Muscle of leg (tissue), 11 donors: ENCODE measurements around the gene TRPC4AP. TPM values are rescaled to one million over a fixed set of nuclear protein-coding genes. Genes with fewer than 3 reads are reported as not detected.

Experiments
- DNase-seq: peaks from one replicate; pipeline ENCODE4 v3.0.0; 2013
- H3K27ac ChIP-seq: one replicate; pipeline ENCODE4 v1.5.1; 2013; ENCODE audit warnings: mild to moderate bottlenecking, low read length, control low read depth
- H3K27me3 ChIP-seq: one replicate; pipeline ENCODE4 v1.6.1; 2013; ENCODE audit warnings: low read length; ENCODE audit not compliant: control insufficient read depth, insufficient read depth
- H3K36me3 ChIP-seq: one replicate; pipeline ENCODE4 v1.6.1; 2013; ENCODE audit warnings: low read length; ENCODE audit not compliant: control insufficient read depth, insufficient read depth
- H3K4me1 ChIP-seq: one replicate; pipeline ENCODE4 v1.6.1; 2013; ENCODE audit warnings: low read length; ENCODE audit not compliant: control insufficient read depth, insufficient read depth
- H3K4me3 ChIP-seq: one replicate; pipeline ENCODE4 v1.5.1; 2013; ENCODE audit warnings: low read length, control low read depth
- H3K9me3 ChIP-seq: replicated peaks from 2 replicates; pipeline ENCODE4 v1.6.1; 2013; ENCODE audit warnings: low read depth, low read length; ENCODE audit not compliant: control insufficient read depth
- WGBS: methylation state at CpG from one replicate; pipeline ENCODE4 v1.1.5; 2013; ENCODE audit warnings: missing lambda C conversion rate; ENCODE audit not compliant: insufficient coverage; 5-methylcytosine and 5-hydroxymethylcytosine counted together
- polyA plus RNA-seq, 8 donors: library from polyadenylated mRNA; unstranded; fragments of 120-200 nt; gene quantifications; one replicate each; pipeline versions ENCODE4 v1.2.1 to v1.2.3, GENCODE V29; 2013; ENCODE audit warnings: inconsistent platforms in 1 of 8, low replicate concordance in 1 of 8; ENCODE audit not compliant: insufficient read length in 8 of 8, insufficient read depth in 1 of 8
- total RNA-seq: library from RNA; stranded (reverse); fragments of 120-200 nt; gene quantifications from one replicate; pipeline ENCODE4 v1.2.4, GENCODE V29; 2013

Gene TRPC4AP
- total and polyA plus RNA-seq, 9 donors: 28.6 to 61.0 (median 56.5) TPM

GRCh38 chr20:35004051-35004725 is 88.4 kb downstream of the TRPC4AP start:
- no peak for DNase-seq
- WGBS: 85% methylated on average over 16 of the region's 18 CpGs
- Histone ChIP-seq H3K27ac (no peak overlapping the region), H3K36me3 (peaks cover 97% of the 10 kb centered on the region), H3K9me3 (no peaks in the 10 kb centered on the region), H3K4me3 (no peak overlapping the region), H3K4me1 (no peaks in the 10 kb centered on the region), H3K27me3 (no peaks in the 10 kb centered on the region)

- H3K36me3 ChIP-seq: peaks cover 97% of the 10 kb centered on the region
- no peaks in the 10 kb centered on the region for H3K4me1 ChIP-seq
- no peaks in the 10 kb centered on the region for H3K9me3 ChIP-seq
- no peaks in the 10 kb centered on the region for H3K27me3 ChIP-seq
- no peak overlapping the region for H3K27ac ChIP-seq
- WGBS: 90% methylated on average over 12 of the region's 25 CpGs
- DNase-seq: no peak
- H3K4me3 ChIP-seq: no peak overlapping the region
Observed at GRCh38 chr20:35003211-35004031, 89.2 kb downstream of the TRPC4AP start.

- DNase-seq: no peak
Observed at GRCh38 chr20:35002426-35003210, 90.0 kb downstream of the TRPC4AP start.

GRCh38 chr20:35001596-35002362 is 90.8 kb downstream of the TRPC4AP start:
- Histone ChIP-seq H3K4me1 (peaks cover 8% of the 10 kb centered on the region), H3K4me3 (no peak overlapping the region), H3K36me3 (peaks cover 93% of the 10 kb centered on the region), H3K27me3 (no peaks in the 10 kb centered on the region), H3K27ac (no peak overlapping the region), H3K9me3 (no peaks in the 10 kb centered on the region)
- no peak for DNase-seq
- WGBS: 95% methylated on average over 12 of the region's 15 CpGs

More at GRCh38 chr20:35002426-35003210, 90.0 kb downstream of the TRPC4AP start:
- Histone ChIP-seq H3K27me3 (no peaks in the 10 kb centered on the region), H3K27ac (no peak overlapping the region), H3K9me3 (no peaks in the 10 kb centered on the region), H3K4me1 (peaks cover 4% of the 10 kb centered on the region), H3K4me3 (no peak overlapping the region), H3K36me3 (peaks cover 97% of the 10 kb centered on the region)
- WGBS: 89% methylated on average over 9 of the region's 10 CpGs

- Histone ChIP-seq H3K4me1 (peaks cover 8% of the 10 kb centered on the region), H3K4me3 (no peak overlapping the region), H3K27ac (no peak overlapping the region), H3K27me3 (no peaks in the 10 kb centered on the region), H3K9me3 (no peaks in the 10 kb centered on the region), H3K36me3 (peaks cover 92% of the 10 kb centered on the region)
- no peak for DNase-seq
- 84% methylated on average over 27 of the region's 28 CpGs for WGBS
Observed at GRCh38 chr20:35000922-35001595, 91.5 kb downstream of the TRPC4AP start.

GRCh38 chr20:35000311-35000921 is 92.2 kb downstream of the TRPC4AP start:
- Histone ChIP-seq H3K27me3 (no peaks in the 10 kb centered on the region), H3K27ac (no peak overlapping the region)
- WGBS: 85% methylated on average over 27 of the region's 28 CpGs

GRCh38 chr20:34999782-35000181 is 92.8 kb downstream of the TRPC4AP start:
- Histone ChIP-seq H3K36me3 (peaks cover 92% of the 10 kb centered on the region), H3K27me3 (no peaks in the 10 kb centered on the region), H3K9me3 (no peaks in the 10 kb centered on the region), H3K4me3 (no peak overlapping the region), H3K27ac (no peak overlapping the region), H3K4me1 (peaks cover 8% of the 10 kb centered on the region)
- 66% methylated on average over 4 of the region's 10 CpGs for whole genome bisulfite sequencing
- DNase-seq: peak; percentile 21

More at GRCh38 chr20:35000311-35000921, 92.2 kb downstream of the TRPC4AP start:
- Histone ChIP-seq H3K9me3 (no peaks in the 10 kb centered on the region), H3K4me1 (peaks cover 8% of the 10 kb centered on the region), H3K4me3 (no peak overlapping the region), H3K36me3 (peaks cover 92% of the 10 kb centered on the region)
- peak; percentile 21 for DNase-seq

GRCh38 chr20:34999021-34999451 is 93.6 kb downstream of the TRPC4AP start:
- Histone ChIP-seq H3K36me3 (peaks cover 92% of the 10 kb centered on the region), H3K27ac (no peak overlapping the region), H3K4me3 (no peak overlapping the region), H3K4me1 (peaks cover 8% of the 10 kb centered on the region), H3K27me3 (no peaks in the 10 kb centered on the region), H3K9me3 (no peaks in the 10 kb centered on the region)
- 84% methylated on average over 25 of the region's 25 CpGs for WGBS
- no peak for DNase-seq
